VCaP (cell line): ENCODE measurements around the gene MSLN.
"Not testable (repeated sequence)": the region's sequence is repeated elsewhere in the genome, so short reads cannot be mapped to it uniquely, and the experiment has no call there.

Source experiments
- H3K27ac ChIP-seq: fragments of 450-650 bp; 2 replicates; pipeline ENCODE4 v1.5.1; 2017
- CTCF ChIP-seq: fragments of 450-650 bp; conservative IDR thresholded peaks from 2 replicates; pipeline ENCODE4 v1.5.1; 2017; ENCODE audit warnings: mild to moderate bottlenecking, moderate library complexity

The MSLN gene

GRCh38 chr16:740764-741505 is 19.6 kb upstream of the MSLN start, which contains the start of gene CIAO3:
TSS of gene CIAO3 (minus strand) at chr16:740997. CDS start at chr16:740985, 12 bp downstream.
- TF ChIP-seq CTCF = peak; percentile 85
- H3K27ac ChIP-seq = peak within 1 kb of the TSS; percentile 82

GRCh38 chr16:741986-742629 is 18.4 kb upstream of the MSLN start:
- H3K27ac ChIP-seq = peak overlapping the region; percentile 82
- TF ChIP-seq CTCF = no peak

- H3K27ac ChIP-seq = not testable (repeated sequence)
Measured at GRCh38 chr16:742894-743293, 17.6 kb upstream of the MSLN start.

GRCh38 chr16:743794-744500 is 16.6 kb upstream of the MSLN start:
- no peak for TF ChIP-seq CTCF
- no peak overlapping the region for H3K27ac ChIP-seq

- peak; percentile 18; the same call in 1 of the 2 replicates for TF ChIP-seq CTCF
Measured at GRCh38 chr16:745739-746138, 14.8 kb upstream of the MSLN start.

GRCh38 chr16:746637-747036 is 13.9 kb upstream of the MSLN start:
- no peak overlapping the region for H3K27ac ChIP-seq

More at GRCh38 chr16:745739-746138, 14.8 kb upstream of the MSLN start:
- no peak overlapping the region for H3K27ac ChIP-seq

More at GRCh38 chr16:746637-747036, 13.9 kb upstream of the MSLN start:
- no peak for TF ChIP-seq CTCF
